ENCODE results near the gene NEURL1.

NEURL1 gene

GRCh38 chr10:103467406-103467805 is 26.1 kb upstream of the NEURL1 start:
- no peak overlapping the region for H3K4me3 ChIP-seq (ENCODE audit: low read depth, low read length)
- DNase-seq (ENCODE audit: low read depth): no peak
- TF ChIP-seq POLR2A (IDR thresholded peaks at IDR 0.05; ENCODE audit: extremely low read depth, insufficient read length): no peak
- TF ChIP-seq MAX (IDR thresholded peaks at IDR 0.05; ENCODE audit: low read depth, low read length): no peak
- TF ChIP-seq MYC (IDR thresholded peaks at IDR 0.05; ENCODE audit: low read depth, low read length): no peak

- TF ChIP-seq, protein P1, sequence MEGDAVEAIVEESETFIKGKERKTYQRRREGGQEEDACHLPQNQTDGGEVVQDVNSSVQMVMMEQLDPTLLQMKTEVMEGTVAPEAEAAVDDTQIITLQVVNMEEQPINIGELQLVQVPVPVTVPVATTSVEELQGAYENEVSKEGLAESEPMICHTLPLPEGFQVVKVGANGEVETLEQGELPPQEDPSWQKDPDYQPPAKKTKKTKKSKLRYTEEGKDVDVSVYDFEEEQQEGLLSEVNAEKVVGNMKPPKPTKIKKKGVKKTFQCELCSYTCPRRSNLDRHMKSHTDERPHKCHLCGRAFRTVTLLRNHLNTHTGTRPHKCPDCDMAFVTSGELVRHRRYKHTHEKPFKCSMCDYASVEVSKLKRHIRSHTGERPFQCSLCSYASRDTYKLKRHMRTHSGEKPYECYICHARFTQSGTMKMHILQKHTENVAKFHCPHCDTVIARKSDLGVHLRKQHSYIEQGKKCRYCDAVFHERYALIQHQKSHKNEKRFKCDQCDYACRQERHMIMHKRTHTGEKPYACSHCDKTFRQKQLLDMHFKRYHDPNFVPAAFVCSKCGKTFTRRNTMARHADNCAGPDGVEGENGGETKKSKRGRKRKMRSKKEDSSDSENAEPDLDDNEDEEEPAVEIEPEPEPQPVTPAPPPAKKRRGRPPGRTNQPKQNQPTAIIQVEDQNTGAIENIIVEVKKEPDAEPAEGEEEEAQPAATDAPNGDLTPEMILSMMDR (IDR thresholded peaks at IDR 0.05; ENCODE audit: low read depth, low read length): no peak
- no peak for TF ChIP-seq POLR2A (IDR thresholded peaks at IDR 0.05; ENCODE audit: extremely low read depth, insufficient read length)
- TF ChIP-seq MYC (IDR thresholded peaks at IDR 0.05; ENCODE audit: low read depth, low read length): no peak
- no peak for TF ChIP-seq MAX (IDR thresholded peaks at IDR 0.05; ENCODE audit: low read depth, low read length)
- H3K4me3 ChIP-seq (ENCODE audit: low read depth, low read length): no peak overlapping the region
Measured at GRCh38 chr10:103469201-103469600, 24.3 kb upstream of the NEURL1 start.

DNA sequence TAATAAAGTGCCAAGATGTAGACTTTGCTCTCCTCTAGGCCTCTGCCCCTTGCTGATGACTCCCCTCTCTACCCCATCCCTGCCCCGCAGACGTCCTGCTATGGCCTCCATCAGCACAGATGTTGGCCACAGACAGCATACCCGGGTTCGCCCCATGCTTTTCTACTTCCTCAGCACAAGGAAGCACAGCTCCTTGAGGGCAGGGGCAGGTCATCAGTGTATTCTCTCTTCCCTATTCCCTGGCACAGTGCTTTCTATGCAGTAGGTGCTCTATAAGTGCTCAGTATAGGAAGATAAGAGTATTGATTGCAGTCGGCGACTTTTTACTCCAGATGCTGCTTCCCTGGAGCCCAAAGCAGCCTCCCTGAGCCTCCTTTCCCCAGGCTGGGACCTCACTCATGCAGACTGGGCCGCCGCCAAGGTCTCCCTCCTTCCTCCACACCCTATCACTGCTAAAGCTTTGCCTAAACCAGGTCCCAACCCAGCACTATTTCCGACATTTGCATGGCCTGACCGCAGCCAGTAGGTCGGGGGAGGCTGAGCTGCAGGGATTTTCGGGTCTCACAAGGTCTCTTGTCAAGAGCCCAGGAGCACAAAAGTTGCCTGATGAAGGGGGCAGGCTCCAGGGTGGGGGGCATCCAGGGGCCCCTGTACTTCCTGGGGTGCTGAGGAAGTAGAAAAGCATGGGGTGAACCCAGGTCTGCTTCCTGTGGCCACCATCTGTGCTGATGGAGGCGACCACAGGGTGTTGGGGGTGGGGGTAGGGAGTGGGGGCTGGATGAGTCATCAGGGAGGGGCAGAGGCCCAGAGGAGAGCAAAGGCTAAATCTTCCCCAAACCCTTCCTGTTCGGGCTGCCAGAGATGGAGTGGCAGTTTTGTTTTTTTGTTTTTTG is 22.5 kb upstream of the NEURL1 start:
- peak; percentile 69 for TF ChIP-seq MYC (IDR thresholded peaks at IDR 0.05; ENCODE audit: low read depth, low read length)
- no peak for TF ChIP-seq POLR2A (IDR thresholded peaks at IDR 0.05; ENCODE audit: extremely low read depth, insufficient read length)
- peak overlapping the region; percentile 29 for H3K4me3 ChIP-seq (ENCODE audit: low read depth, low read length)
- peak; percentile 99 for DNase-seq (ENCODE audit: low read depth)

More at GRCh38 chr10:103469201-103469600, 24.3 kb upstream of the NEURL1 start:
- DNase-seq (ENCODE audit: low read depth): no peak

DNA sequence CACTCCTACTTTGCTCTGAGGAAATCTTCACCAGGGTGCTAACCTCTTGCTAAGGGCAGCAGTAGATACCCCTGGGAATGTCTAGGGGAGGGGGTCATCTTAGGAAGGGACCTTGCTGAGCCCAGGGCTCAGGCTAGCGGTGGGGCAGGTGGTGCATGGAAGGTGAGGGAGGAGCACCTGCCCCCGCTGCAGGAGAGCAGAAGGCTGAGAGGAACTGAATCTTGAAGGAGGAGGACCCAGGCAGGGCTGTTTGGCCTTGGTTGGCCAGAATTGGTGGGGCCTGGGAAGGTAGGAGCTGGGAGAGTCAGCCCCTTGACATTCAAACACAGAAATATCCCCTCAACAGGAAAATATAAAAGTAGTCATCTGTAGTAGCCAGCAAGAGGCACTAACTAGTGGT is 21.5 kb upstream of the NEURL1 start:
- no peak for TF ChIP-seq POLR2A (IDR thresholded peaks at IDR 0.05; ENCODE audit: extremely low read depth, insufficient read length)
- no peak for TF ChIP-seq MAX (IDR thresholded peaks at IDR 0.05; ENCODE audit: low read depth, low read length)
- TF ChIP-seq, protein P1 (IDR thresholded peaks at IDR 0.05; ENCODE audit: low read depth, low read length): no peak
- no peak for TF ChIP-seq MYC (IDR thresholded peaks at IDR 0.05; ENCODE audit: low read depth, low read length)
- DNase-seq (ENCODE audit: low read depth): peak; percentile 72
- H3K4me3 ChIP-seq (ENCODE audit: low read depth, low read length): peak overlapping the region; percentile 27

GRCh38 chr10:103473261-103473671 is 20.2 kb upstream of the NEURL1 start:
- DNase-seq (ENCODE audit: low read depth): no peak
- no peak overlapping the region for H3K4me3 ChIP-seq (ENCODE audit: low read depth, low read length)
- TF ChIP-seq, protein P1 (IDR thresholded peaks at IDR 0.05; ENCODE audit: low read depth, low read length): no peak
- TF ChIP-seq MYC (IDR thresholded peaks at IDR 0.05; ENCODE audit: low read depth, low read length): no peak
- no peak for TF ChIP-seq POLR2A (IDR thresholded peaks at IDR 0.05; ENCODE audit: extremely low read depth, insufficient read length)
- no peak for TF ChIP-seq MAX (IDR thresholded peaks at IDR 0.05; ENCODE audit: low read depth, low read length)

GRCh38 chr10:103474077-103474476 is 19.4 kb upstream of the NEURL1 start:
- DNase-seq (ENCODE audit: low read depth): no peak
- no peak for TF ChIP-seq POLR2A (IDR thresholded peaks at IDR 0.05; ENCODE audit: extremely low read depth, insufficient read length)
- TF ChIP-seq, protein P1 (IDR thresholded peaks at IDR 0.05; ENCODE audit: low read depth, low read length): no peak
- no peak for TF ChIP-seq MYC (IDR thresholded peaks at IDR 0.05; ENCODE audit: low read depth, low read length)
- no peak for TF ChIP-seq MAX (IDR thresholded peaks at IDR 0.05; ENCODE audit: low read depth, low read length)
- no peak overlapping the region for H3K4me3 ChIP-seq (ENCODE audit: low read depth, low read length)

Measured in NB4 (cell line).